Measurements from ENCODE around the gene CSRNP3.

GRCh38 chr2:165706960-165707487 lies 237.5 kb downstream of the CSRNP3 start:
- TF ChIP-seq FOXK2 (IDR thresholded peaks at IDR 0.05) (no peak), POLR2A (IDR thresholded peaks at IDR 0.05; ENCODE audit: low read depth, low read length) (no peak), ESRRA (IDR thresholded peaks at IDR 0.05; ENCODE audit: low read length) (no peak), CTCF (IDR thresholded peaks at IDR 0.05 in 2 of 3, conservative IDR thresholded peaks at IDR 0.05 in 1 of 3; ENCODE audit: control insufficient read depth in 2 of 3, extremely low read depth in 1 of 3, insufficient read depth in 1 of 3, low read depth in 3 of 3, low read length in 3 of 3) (no peak), SPI1 (IDR thresholded peaks at IDR 0.05; ENCODE audit: borderline replicate concordance, insufficient read depth, low read depth, low read length) (no peak), SIN3A (IDR thresholded peaks at IDR 0.05; ENCODE audit: low read depth, low read length) (no peak), IRF3 (IDR thresholded peaks at IDR 0.05) (no peak), PRDM15 (CRISPR knock-in tag; IDR thresholded peaks at IDR 0.05) (no peak), REST (IDR thresholded peaks at IDR 0.05; ENCODE audit: low read depth, low read length) (no peak)

All from GM12878 (cell line).